ENCODE results near the gene GALNT9.
"Not testable (repeated sequence)": the region's sequence is repeated elsewhere in the genome, so short reads cannot be mapped to it uniquely, and the experiment has no call there.

GALNT9 gene

GRCh38 chr12:132265056-132265800 lies 64.2 kb downstream of the GALNT9 start:
- no peak for DNase-seq (ENCODE audit: low read depth in 2 of 2)

- no peak for DNase-seq (ENCODE audit: low read depth in 2 of 2)
Measured at GRCh38 chr12:132264086-132265010, 65.0 kb downstream of the GALNT9 start.

GRCh38 chr12:132263451-132264049 lies 65.8 kb downstream of the GALNT9 start:
- no peak for DNase-seq (ENCODE audit: low read depth in 2 of 2)

GRCh38 chr12:132263061-132263360 lies 66.4 kb downstream of the GALNT9 start:
- no peak for DNase-seq (ENCODE audit: low read depth in 2 of 2)

GRCh38 chr12:132262256-132263060 lies 66.9 kb downstream of the GALNT9 start:
- DNase-seq (ENCODE audit: low read depth in 2 of 2), result no peak

- DNase-seq (ENCODE audit: low read depth in 2 of 2), result no peak
Measured at GRCh38 chr12:132261328-132262138, 67.9 kb downstream of the GALNT9 start.

GRCh38 chr12:132260721-132261120 lies 68.7 kb downstream of the GALNT9 start:
- no peak for DNase-seq (ENCODE audit: low read depth in 2 of 2)

GRCh38 chr12:132259872-132260695 lies 69.3 kb downstream of the GALNT9 start:
- no peak for DNase-seq (ENCODE audit: low read depth in 2 of 2)

GRCh38 chr12:132259364-132259871 lies 70.0 kb downstream of the GALNT9 start:
- DNase-seq (ENCODE audit: low read depth in 2 of 2), result no peak

GRCh38 chr12:132258543-132258942 lies 70.8 kb downstream of the GALNT9 start:
- DNase-seq (ENCODE audit: low read depth in 2 of 2), result no peak

GRCh38 chr12:132257955-132258490 lies 71.4 kb downstream of the GALNT9 start:
- DNase-seq (ENCODE audit: low read depth in 2 of 2), result no peak

- no peak for DNase-seq (ENCODE audit: low read depth in 2 of 2)
Measured at GRCh38 chr12:132257206-132257954, 72.0 kb downstream of the GALNT9 start.

- no peak for DNase-seq (ENCODE audit: low read depth in 2 of 2)
Measured at GRCh38 chr12:132256646-132257045, 72.7 kb downstream of the GALNT9 start.

GRCh38 chr12:132255642-132256041 lies 73.7 kb downstream of the GALNT9 start:
- no peak for DNase-seq (ENCODE audit: low read depth in 2 of 2)

GRCh38 chr12:132253698-132254480 lies 75.5 kb downstream of the GALNT9 start:
- no peak for DNase-seq (ENCODE audit: low read depth in 2 of 2)

GRCh38 chr12:132252981-132253380 lies 76.4 kb downstream of the GALNT9 start:
- not testable (repeated sequence) for DNase-seq (ENCODE audit: low read depth in 2 of 2)

- no peak for DNase-seq (ENCODE audit: low read depth in 2 of 2)
Measured at GRCh38 chr12:132251741-132252490, 77.5 kb downstream of the GALNT9 start.

Measured in stimulated activated CD4-positive, alpha-beta T cell treated with anti-CD3 and anti-CD28 coated beads, Interleukin-15, amount 100 ng/mL, for 48 hours (primary cell).